ENCODE measurements around the gene MVB12B.

Gene MVB12B

GRCh38 chr9:126453156-126453963, 126.7 kb downstream of the MVB12B start:
- DNase-seq (ENCODE audit: low spot score) = no peak

GRCh38 chr9:126454215-126454614, 127.6 kb downstream of the MVB12B start:
- DNase-seq (ENCODE audit: low spot score) = no peak

GRCh38 chr9:126454795-126455194, 128.2 kb downstream of the MVB12B start:
- DNase-seq (ENCODE audit: low spot score) = no peak

- no peak for DNase-seq (ENCODE audit: low spot score)
Observed at GRCh38 chr9:126456441-126457174, 130.0 kb downstream of the MVB12B start.

GRCh38 chr9:126457175-126457547, 130.5 kb downstream of the MVB12B start:
- no peak for DNase-seq (ENCODE audit: low spot score)

- DNase-seq (ENCODE audit: low spot score) = no peak
Observed at GRCh38 chr9:126457890-126458289, 131.3 kb downstream of the MVB12B start.

GRCh38 chr9:126459126-126459525, 132.5 kb downstream of the MVB12B start:
- DNase-seq (ENCODE audit: low spot score) = no peak

- no peak for DNase-seq (ENCODE audit: low spot score)
Observed at GRCh38 chr9:126459546-126459945, 132.9 kb downstream of the MVB12B start.

GRCh38 chr9:126459965-126460843, 133.6 kb downstream of the MVB12B start:
- DNase-seq (ENCODE audit: low spot score) = peak; percentile 52

- no peak for DNase-seq (ENCODE audit: low spot score)
Observed at GRCh38 chr9:126461029-126461428, 134.4 kb downstream of the MVB12B start.

GRCh38 chr9:126461608-126462007, 135.0 kb downstream of the MVB12B start:
- no peak for DNase-seq (ENCODE audit: low spot score)

- DNase-seq (ENCODE audit: low spot score) = no peak
Observed at GRCh38 chr9:126462617-126463016, 136.0 kb downstream of the MVB12B start.

GRCh38 chr9:126463426-126463825, 136.8 kb downstream of the MVB12B start:
- no peak for DNase-seq (ENCODE audit: low spot score)

GRCh38 chr9:126464694-126465441, 138.2 kb downstream of the MVB12B start:
- DNase-seq (ENCODE audit: low spot score) = no peak

- no peak for DNase-seq (ENCODE audit: low spot score)
Observed at GRCh38 chr9:126465977-126466376, 139.3 kb downstream of the MVB12B start.

- no peak for DNase-seq (ENCODE audit: low spot score)
Observed at GRCh38 chr9:126468141-126468825, 141.7 kb downstream of the MVB12B start.

- no peak for DNase-seq (ENCODE audit: low spot score)
Observed at GRCh38 chr9:126470241-126470993, 143.8 kb downstream of the MVB12B start.

GRCh38 chr9:126471084-126471624, 144.5 kb downstream of the MVB12B start:
- DNase-seq (ENCODE audit: low spot score) = no peak

GRCh38 chr9:126472198-126472947, 145.7 kb downstream of the MVB12B start:
- DNase-seq (ENCODE audit: low spot score) = no peak

Data from AG08396 (cell line).